HG03565 (cell line): Measurements from ENCODE around the gene SIGLEC7.

Experiments used
- ATAC-seq: cut with Tn5 transposase; IDR thresholded peaks from one replicate; pipeline ENCODE4 v1.9.1; 2021; ENCODE audit warnings: mild to moderate bottlenecking, moderate library complexity; ENCODE audit not compliant: unreplicated experiment

SIGLEC7 gene

DNA sequence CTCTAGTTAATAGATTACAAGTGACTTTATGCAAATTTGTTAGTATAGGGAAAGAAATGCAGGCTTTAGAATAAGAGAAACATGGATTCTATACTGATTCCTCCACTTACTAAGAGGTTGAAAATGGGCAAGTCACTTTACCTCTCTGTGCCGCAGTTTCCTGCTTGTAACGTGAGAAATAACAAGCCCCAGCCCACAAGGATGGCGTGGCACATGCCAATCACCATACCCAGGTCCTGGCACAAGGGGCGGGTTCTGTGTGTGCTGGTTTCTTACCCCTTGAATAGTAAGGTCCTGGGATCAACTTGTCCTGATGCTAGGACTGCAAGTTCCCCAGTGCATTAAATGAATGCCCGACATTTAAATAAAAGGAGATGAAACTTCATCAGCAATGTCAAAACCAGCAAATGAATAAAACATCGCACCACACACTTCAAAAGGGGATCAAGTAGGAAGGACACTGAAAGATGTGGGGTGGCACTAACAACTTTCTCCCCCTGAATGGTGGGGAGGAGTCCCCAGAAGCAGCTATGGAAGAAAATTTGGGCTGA is 25.3 kb upstream of the SIGLEC7 start:
- ATAC-seq, result no peak

DNA sequence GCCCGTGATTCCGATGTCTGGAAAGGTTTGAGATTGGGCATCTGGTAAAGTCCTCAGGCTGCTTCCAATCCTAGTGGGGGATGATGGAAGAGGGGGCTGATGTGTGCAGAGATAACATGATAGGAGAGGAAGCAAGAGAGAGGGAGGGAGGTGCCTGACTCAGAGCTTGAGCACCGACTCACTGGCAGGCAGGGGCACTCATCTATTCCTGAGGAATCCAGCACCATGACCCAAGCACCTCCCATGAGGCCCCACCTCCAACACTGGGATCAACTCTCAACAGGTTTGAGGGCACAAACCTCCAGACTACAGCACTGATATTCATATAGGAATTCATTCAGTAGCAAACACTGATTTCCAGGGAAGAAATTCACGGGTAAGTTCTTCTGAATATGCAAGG is 23.0 kb upstream of the SIGLEC7 start:
- no peak for ATAC-seq

DNA sequence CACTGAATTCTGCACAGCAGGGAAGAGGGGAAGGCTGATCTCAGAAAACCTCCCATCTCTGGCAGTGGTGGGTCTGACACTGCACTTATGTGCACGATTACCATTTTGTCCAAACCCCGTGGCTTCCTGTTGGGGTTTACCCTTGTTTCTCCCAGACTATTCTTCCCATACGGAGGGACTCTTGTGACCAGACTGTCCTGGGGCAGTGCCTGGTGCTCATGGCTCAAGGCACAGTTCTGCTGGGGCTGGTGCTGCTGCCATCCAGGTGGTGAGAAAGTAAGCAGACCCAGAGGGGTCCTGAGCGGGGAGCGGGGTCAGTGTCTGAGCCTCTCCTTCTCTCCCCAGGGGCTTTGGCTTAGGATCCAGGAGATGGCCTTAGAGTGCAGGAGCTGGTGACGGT is 22.5 kb upstream of the SIGLEC7 start:
- ATAC-seq, result no peak

DNA sequence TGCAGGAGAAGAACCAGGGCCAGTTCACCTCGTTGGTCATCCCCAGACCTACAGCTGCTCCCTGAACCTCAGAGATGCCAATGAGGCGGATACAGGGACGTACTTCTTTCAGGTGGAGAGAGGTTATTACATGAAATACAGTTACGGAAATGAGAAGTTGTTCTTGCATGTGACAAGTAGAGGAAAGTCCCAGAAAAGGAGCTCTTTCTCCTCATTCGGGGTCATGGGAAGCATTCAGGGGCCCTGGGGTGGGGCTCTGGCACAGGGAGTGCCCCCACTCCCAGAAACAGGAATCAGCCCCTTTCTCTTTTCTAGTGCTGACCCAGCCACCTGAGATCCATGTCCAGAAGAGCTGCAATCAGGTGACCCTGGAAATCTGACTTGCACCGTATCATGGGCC is 21.9 kb upstream of the SIGLEC7 start:
- no peak for ATAC-seq

DNA sequence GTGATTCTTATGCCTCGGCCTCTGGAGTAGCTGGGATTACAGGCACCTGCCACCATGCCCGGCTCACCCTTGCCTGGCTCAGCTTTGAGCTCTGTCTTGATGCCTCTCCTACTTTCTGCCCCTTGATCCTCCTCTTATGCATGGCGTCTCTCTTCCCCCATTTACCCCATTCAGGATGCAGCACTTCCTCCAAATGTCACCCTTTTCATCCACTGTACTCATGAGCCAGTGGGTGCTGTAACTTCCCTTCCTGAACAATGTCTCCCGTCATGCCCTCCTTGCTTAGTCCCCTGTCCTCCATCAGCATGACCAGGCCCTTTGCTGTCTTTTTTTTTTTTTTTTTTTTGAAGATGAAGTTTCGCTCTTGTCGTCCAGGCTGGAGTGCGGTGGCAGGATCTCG is 20.8 kb upstream of the SIGLEC7 start:
- no peak for ATAC-seq

DNA sequence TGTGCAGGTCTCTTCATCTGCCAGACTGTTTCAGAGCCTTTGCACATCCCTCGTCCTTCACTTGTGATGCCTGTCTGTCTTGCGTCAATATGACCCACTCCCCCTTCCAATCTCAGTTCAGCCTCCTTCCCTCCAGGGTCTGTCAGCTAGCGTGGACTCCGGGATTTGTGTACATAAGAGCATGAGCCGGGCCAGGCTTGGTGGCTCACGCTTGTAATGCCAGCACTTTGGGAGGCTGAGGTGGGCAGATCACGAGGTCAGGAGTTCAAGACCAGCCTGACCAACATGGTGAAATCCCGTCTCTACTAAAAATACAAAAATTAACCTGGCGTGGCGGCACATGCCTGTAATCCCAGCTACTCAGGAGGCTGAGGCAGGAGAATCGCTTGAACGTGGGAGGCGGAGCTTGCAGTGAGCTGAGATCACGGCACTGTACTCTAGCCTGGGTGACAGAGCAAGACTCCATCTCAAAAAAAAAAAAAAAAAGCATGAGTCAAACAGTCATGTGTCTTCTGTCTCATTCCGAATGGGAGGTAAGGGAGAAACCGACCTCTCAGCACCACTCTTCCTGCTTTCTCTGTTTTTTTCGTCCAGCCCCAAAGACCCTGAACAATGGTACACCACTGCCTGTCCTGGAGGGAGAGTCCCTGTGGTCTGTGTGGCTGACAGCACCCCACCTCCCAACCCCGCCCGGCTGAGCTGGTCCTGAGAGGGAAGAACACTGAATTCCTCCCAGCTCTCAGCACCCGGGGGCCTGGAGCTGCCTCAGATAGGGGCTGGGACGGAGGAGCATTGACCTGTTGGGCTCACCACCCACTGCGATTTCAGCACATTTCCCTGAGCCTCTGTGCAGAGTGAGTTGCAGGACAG is 19.8 kb upstream of the SIGLEC7 start:
- ATAC-seq, result no peak

DNA sequence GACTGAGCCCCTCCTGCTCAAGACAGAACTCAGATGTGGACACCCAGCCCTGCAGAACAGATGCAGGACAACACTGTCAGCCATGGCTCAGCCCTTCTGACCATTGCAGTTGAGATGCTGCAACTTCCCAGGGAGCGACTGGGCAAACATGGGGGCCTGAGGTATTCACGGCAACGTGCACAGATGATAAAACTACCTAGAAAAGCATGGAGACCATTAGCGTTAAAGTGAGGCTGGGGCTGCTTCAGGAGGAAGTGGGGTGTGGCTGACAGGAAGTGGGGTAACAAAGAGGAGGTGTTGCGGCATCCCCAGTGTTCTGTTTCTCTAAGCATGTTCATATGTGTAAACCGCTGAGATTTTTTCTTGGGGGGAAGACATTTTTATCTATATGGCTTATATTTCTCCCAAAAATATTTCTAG is 18.7 kb upstream of the SIGLEC7 start:
- no peak for ATAC-seq

DNA sequence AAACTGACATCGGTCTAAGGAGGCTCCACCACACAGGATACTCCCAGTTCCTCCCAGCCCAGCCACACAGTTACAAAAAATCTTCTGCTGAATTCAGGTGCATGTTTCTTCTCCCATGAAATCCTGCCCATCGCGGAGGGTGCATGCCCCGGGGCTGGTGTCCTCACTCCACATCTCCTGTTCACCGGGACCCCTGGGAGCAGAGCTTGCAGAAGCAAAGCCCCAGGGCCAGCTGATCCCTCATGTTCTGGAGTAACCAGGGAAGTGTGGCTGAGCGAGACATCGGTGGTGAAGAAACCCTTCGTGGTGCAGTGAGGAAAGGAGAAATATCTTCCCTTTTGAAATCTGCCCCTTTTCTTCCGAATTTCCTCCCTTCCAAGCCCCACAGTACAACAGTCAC is 18.3 kb upstream of the SIGLEC7 start:
- no peak for ATAC-seq

DNA sequence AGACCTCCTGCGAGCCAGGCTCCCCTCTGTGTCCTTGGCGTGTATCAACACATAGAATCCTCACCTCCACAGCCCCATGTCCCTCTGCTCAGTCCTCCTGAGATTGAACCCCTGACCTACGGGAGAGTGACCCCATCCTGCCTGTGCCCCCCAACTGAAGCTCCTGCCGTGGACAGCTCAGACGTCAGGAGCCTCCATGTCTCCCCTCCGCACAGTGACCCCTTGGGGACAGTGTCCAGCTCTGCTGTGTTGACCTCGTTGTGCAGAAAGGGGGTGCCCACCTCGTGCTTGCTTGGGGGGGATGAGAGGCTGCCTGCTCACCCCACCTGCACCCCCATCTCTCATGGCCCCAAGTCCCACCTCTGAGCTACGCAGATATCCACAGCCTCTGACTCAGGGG is 17.9 kb upstream of the SIGLEC7 start:
- no peak for ATAC-seq

DNA sequence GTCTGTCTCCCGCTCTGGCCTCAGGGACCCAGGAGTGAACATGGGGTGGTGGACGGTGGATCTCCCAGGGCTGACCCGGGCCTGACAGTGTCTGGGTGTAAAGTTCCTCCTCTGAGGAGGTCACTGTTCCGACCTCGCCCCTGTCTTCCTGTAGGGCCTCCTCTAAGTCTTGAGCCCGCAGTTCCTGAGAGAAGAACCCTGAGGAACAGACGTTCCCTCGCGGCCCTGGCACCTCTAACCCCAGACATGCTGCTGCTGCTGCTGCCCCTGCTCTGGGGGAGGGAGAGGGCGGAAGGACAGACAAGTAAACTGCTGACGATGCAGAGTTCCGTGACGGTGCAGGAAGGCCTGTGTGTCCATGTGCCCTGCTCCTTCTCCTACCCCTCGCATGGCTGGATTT is 17.4 kb upstream of the SIGLEC7 start, which contains the start of gene SIGLEC9:
Gene SIGLEC9, plus strand, starts transcription at position 178 of the 400 bp plus-strand sequence. Its CDS starts 69 bp downstream, at position 247.
- no peak for ATAC-seq

DNA sequence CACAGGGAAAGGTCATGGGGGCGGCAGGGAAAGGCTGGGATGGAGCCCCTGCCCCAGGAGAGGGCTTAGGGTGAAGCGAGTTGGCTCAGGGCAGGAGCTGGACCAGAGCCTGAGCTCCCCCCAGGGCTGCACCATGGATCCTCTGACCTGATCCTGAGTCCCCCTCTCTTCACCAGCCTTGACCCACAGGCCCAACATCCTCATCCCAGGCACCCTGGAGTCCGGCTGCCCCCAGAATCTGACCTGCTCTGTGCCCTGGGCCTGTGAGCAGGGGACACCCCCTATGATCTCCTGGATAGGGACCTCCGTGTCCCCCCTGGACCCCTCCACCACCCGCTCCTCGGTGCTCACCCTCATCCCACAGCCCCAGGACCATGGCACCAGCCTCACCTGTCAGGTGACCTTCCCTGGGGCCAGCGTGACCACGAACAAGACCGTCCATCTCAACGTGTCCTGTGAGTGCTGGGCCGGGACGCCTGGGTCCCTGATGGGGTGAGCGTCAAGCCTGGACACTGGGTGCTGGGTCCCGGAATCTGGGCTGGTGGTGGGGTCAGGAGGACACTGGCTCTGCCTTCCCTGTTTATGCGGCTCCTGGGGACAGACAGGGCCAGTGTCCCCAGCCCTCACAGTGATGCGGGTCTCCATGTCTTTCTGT is 16.6 kb upstream of the SIGLEC7 start:
- no peak for ATAC-seq

DNA sequence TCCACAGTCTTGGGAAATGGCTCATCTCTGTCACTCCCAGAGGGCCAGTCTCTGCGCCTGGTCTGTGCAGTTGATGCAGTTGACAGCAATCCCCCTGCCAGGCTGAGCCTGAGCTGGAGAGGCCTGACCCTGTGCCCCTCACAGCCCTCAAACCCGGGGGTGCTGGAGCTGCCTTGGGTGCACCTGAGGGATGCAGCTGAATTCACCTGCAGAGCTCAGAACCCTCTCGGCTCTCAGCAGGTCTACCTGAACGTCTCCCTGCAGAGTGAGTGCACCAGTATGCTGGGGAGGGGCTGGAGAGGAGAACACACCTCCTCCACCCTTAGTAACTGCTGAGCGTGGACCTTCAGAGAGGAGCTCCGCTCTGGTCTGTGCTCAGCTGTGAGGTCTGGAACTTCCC is 15.1 kb upstream of the SIGLEC7 start:
- ATAC-seq, result no peak

DNA sequence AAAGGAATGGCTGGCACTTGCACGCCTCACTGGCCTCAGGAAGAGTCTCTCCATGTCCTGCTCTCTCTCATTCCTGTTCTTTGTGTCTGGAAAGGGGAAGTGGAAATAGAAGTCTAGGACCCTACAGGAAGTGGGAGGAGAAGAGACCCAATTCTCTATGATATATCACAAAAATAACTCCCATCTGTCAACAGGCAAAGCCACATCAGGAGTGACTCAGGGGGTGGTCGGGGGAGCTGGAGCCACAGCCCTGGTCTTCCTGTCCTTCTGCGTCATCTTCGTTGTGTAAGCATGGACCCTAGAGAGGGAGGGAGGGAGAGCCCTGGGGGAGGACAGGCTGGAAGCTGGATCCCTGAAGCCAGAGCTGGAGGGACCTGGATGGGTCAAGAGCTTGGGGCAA is 14.3 kb upstream of the SIGLEC7 start:
- no peak for ATAC-seq

DNA sequence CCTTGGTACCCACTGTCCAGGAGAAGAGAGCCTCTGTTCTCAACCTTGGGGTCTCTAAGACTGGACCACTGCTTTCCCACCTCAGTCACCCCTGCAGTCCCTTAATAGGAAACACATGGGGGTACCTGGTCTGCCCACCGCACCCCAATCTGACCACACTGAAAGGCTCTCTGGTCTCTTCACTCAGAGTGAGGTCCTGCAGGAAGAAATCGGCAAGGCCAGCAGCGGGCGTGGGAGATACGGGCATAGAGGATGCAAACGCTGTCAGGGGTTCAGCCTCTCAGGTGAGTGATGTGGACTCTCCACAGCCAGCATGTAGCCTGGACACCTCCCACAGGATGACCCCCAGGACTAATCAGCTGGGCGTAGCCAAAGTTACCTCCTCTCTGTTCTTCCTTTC is 13.9 kb upstream of the SIGLEC7 start:
- ATAC-seq, result no peak

DNA sequence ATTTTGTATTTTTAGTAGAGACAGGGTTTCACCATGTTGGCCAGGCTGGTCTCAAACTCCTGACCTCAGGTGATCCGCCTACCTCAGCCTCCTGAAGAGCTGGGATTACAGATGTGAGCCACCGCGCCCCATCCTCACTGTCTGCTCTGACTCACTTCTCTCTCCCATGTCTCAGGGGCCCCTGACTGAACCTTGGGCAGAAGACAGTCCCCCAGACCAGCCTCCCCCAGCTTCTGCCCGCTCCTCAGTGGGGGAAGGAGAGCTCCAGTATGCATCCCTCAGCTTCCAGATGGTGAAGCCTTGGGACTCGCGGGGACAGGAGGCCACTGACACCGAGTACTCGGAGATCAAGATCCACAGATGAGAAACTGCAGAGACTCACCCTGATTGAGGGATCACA is 12.4 kb upstream of the SIGLEC7 start:
- ATAC-seq, result no peak

DNA sequence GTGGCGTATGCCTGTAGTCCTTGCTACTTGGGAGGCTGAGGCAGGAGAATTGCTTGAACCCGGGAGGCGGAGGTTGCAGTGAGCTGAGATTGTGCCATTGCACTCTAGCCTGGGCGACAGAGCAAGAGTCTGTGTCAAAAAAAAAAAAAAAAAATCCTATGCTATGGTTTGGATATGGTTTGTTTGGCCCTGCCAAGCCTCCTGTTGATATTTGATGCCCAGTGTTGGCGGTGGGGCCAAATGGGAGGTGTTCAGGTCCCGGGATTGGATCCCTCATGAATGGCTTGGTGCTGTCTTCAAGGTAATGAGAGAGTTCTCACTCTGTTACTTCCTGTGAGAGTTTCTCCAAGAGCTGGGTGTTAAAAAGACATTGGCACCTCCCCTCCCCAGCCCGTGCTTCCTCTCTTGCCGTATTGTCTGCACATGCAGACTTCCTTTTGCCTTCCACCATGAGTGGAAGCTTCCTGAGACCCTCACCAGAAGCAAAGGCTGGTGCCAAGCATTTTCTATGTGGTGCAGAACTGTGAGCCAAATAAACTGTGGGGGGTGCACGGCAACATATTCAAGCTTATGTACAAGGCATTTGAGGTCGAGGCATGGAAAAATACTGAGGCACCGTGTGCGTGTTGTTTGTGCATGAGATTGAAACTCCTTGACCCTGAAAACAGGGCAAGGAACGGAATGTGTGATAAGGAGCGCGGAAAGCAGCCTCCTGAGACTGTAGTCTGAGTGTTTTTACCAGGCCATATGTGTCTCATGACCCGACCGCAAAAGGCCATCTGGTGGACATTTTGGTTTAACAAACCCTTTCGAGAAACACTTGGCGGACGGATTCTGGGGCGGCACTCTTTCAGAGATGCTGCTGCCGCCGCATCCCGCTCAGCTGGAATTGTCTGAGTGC is 10.1 kb upstream of the SIGLEC7 start:
- no peak for ATAC-seq

DNA sequence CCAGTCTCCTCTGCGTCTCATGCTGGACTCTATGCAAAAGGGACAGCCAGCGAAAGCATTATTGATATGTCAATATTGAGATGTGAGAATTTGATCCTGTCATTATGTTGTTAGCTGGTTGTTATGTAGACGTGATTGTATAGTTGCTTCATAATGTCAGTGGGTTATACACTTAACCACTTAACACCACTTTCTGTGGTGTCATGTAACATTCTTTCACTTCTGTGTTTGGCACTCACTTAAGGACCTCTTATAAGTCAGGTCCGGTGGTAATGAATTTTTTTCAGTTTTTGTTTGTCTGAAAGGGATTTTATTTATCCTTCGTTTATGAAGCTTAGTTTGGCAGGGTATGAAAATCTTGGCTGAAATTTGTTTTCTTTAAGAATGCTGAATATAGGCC is 7.1 kb upstream of the SIGLEC7 start:
- no peak for ATAC-seq

DNA sequence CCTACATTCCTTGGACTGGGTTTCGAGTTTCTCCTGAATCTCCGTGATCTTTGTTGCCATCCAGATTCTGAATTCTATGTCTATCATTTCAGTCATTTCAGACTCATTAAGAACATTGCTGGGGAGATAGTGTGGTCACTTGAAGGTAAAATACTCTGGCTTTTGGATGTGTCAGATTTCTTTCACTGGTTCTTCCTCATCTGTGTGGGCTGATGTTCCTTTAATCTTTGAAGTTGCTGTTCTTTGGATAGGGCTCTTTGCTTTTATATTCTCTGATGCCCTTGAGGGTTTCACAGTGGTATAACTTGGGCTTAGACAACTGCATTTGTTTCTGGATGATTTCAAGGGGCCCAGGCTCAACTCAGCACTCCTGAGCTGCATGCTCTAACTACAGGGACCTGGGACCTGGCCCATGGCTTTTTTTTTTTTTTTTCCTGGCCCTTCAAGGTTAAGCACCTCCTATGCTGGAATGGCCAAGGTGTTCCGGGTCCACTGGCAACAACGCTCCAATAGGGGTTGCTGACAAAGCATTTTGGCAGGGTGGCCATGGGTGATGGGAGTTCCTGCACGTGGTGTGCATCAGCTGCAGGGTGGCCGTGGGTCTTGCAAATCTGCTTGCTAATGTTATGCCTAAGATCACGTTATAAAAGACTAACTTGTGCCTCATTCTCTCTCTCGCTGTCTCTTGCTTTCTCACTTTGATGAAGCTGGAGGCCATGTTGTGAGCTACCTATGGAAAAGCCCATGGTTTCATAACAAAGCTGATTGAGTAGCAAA is 5.9 kb upstream of the SIGLEC7 start:
- ATAC-seq, result no peak

DNA sequence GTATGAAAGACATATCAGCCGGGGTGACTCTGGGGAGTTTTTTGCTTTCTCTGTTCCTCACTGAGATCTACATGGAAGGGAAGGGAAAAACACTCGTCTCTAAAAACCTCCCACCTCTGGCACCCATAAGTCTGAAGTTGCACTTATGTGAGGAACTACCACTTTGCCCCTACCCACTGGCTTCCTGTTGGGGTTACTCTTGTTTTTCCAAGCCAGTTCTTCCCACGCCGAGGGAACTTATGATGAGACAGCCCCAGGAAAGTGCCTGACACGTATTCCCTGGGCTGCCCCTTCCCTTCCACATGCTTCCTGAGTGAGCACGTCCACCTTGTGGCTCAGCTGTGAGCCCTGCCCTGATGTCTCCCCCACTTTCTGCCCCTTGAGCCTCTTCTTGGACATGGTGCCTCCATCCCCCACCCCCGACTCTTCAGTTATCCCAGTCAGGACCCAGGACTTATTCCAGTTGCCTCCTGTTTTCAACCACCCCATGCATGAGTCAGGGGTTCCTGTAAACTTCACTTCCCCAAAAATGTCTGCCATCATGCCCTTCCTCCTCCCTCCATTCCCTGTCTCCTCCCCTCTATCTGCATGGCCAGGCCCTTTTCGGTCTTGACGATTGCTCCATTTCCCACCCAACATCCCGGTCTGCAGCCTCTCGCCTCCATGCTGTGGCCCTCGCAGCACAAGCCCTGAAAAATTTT is 5.1 kb upstream of the SIGLEC7 start:
- ATAC-seq, result no peak
